K562 (cell line): ENCODE results near the gene ARMC12. TPM values are rescaled to one million over a fixed set of nuclear protein-coding genes. Genes with fewer than 3 reads are reported as not detected.

Experiments used
- CBX3 ChIP-seq, 2 experiments: IDR thresholded peaks; 1 replicate in 1 of 2; 2 replicates in 1 of 2; pipeline ENCODE4 v1.6.1; 2012; ENCODE audit warnings: inconsistent platforms in 2 of 2, low read length in 2 of 2, borderline replicate concordance in 1 of 2, control low read depth in 1 of 2
- ELF2 ChIP-seq: fragments of 250-450 bp; sonication (Bioruptor Pico); IDR thresholded peaks from 2 replicates; pipeline ENCODE4 v1.5.0; 2021; ENCODE audit warnings: mild to moderate bottlenecking
- ETV1 ChIP-seq: fragments of 450-650 bp; conservative IDR thresholded peaks from 2 replicates; pipeline ENCODE4 v1.6.1; 2016; ENCODE audit warnings: missing genetic modification characterization, control low read depth, low read depth, missing compliant biosample characterization
- HEY1 ChIP-seq: fragments of 250-450 bp; sonication (Bioruptor Pico); IDR thresholded peaks from 2 replicates; pipeline ENCODE4 v1.5.0; 2020; ENCODE audit warnings: mild to moderate bottlenecking, moderate library complexity, borderline replicate concordance
- JUND ChIP-seq, 2 experiments: IDR thresholded peaks; 2 replicates in 1 of 2; 3 replicates in 1 of 2; pipeline ENCODE4 v1.6.1; 2011; ENCODE audit warnings: borderline replicate concordance in 2 of 2, low read depth in 2 of 2, low read length in 2 of 2, improper control_type of control experiment in 1 of 2, missing biosample characterization in 1 of 2, missing genetic modification characterization in 1 of 2, missing genetic modification reagents in 1 of 2
- MAFK ChIP-seq: IDR thresholded peaks from 2 replicates; pipeline ENCODE4 v1.6.1; 2011; ENCODE audit warnings: low read length, improper control_type of control experiment
- MTA3 ChIP-seq: fragments of 450-650 bp; formaldehyde crosslinking; IDR thresholded peaks from 2 replicates; pipeline ENCODE4 v1.6.1; 2017; ENCODE audit warnings: mild to moderate bottlenecking, borderline replicate concordance
- NFIC ChIP-seq: fragments of 450-650 bp; IDR thresholded peaks from 2 replicates; pipeline ENCODE4 v1.6.1; 2017; ENCODE audit warnings: mild to moderate bottlenecking, inconsistent platforms
- NR3C1 ChIP-seq: sonication (generic); formaldehyde crosslinking; IDR thresholded peaks from 2 replicates; pipeline ENCODE4 v1.8.1; 2022; ENCODE audit warnings: missing genetic modification reagents
- POLR2G ChIP-seq: fragments of 200-400 bp; formaldehyde crosslinking; IDR thresholded peaks from 2 replicates; pipeline ENCODE4 v1.6.1; 2017; ENCODE audit warnings: low read depth, mild to moderate bottlenecking, antibody characterized with exemption, low read length, moderate library complexity
- RB1 ChIP-seq: fragments of 450-650 bp; IDR thresholded peaks from 2 replicates; pipeline ENCODE4 v1.6.1; 2017; ENCODE audit warnings: low read depth, mild to moderate bottlenecking
- STAG1 ChIP-seq: sonication (generic); formaldehyde crosslinking; IDR thresholded peaks from 2 replicates; pipeline ENCODE4 v1.5.0; 2020; ENCODE audit warnings: missing genetic modification reagents, borderline replicate concordance
- TAF7 ChIP-seq: fragments of 450-650 bp; IDR thresholded peaks from 2 replicates; pipeline ENCODE4 v1.6.1; 2016; ENCODE audit warnings: missing genetic modification characterization, missing compliant biosample characterization
- TAL1 ChIP-seq: fragments of 450-650 bp; IDR thresholded peaks from 2 replicates; pipeline ENCODE4 v1.6.1; 2016; ENCODE audit warnings: mild to moderate bottlenecking
- TEAD4 ChIP-seq, 2 experiments: sonication (generic) in 1 of 2; formaldehyde crosslinking in 1 of 2; IDR thresholded peaks; 2 replicates each; pipeline versions ENCODE4 v1.6.1 to v1.8.0; 2012 to 2022; ENCODE audit warnings: borderline replicate concordance in 1 of 2, inconsistent platforms in 1 of 2, low read length in 1 of 2, mild to moderate bottlenecking in 1 of 2, missing genetic modification reagents in 1 of 2
- TRIM24 ChIP-seq, 2 experiments: fragments of 450-650 bp; IDR thresholded peaks; 2 replicates each; pipeline ENCODE4 v1.6.1; 2016
- ZNF316 ChIP-seq: fragments of 450-650 bp; IDR thresholded peaks from 2 replicates; pipeline ENCODE4 v1.6.1; 2016
- ZNF551 ChIP-seq: fragments of 250-450 bp; sonication (Bioruptor Pico); IDR thresholded peaks from 2 replicates; pipeline ENCODE4 v1.5.0; 2021; ENCODE audit warnings: mild to moderate bottlenecking, moderate library complexity
- polyA plus RNA-seq, 8 experiments: library from polyadenylated mRNA; depleted of rRNA in 4 of 8; stranded (reverse) in 5 of 8; unstranded in 3 of 8; fragments of >200 nt; fragmentation: Nextera tagmentation in 2 of 8; fragmentation: Illumina TruSeq in 1 of 8; extraction: Ambion mirVana in 2 of 8; extraction: Trizol in 1 of 8; gene quantifications; 2 replicates each; pipeline versions ENCODE4 v1.2.1 to v1.2.3, GENCODE V29; 2011 to 2014; ENCODE audit warnings: inconsistent platforms in 1 of 8, missing spikeins in 1 of 8
- total RNA-seq, 7 experiments: library from RNA; depleted of rRNA in 6 of 7; stranded (reverse); fragments of >200 nt in 6 of 7; fragmentation: Illumina TruSeq in 2 of 7; extraction: Trizol in 2 of 7; gene quantifications; 2 replicates each; pipeline versions ENCODE4 v1.2.1 to v1.2.3, GENCODE V29; 2011 to 2021; ENCODE audit warnings: low replicate concordance in 1 of 7
- TF ChIP-seq, protein P1 (sequence below): fragments of 250-450 bp; sonication (Bioruptor Pico); IDR thresholded peaks from 2 replicates; pipeline ENCODE4 v1.4.0; 2020
- TF ChIP-seq, protein P2 (sequence below): fragments of 450-650 bp; IDR thresholded peaks from 2 replicates; pipeline ENCODE4 v1.6.1; 2016; ENCODE audit warnings: missing biosample characterization, missing genetic modification characterization
- TF ChIP-seq, protein P3 (sequence below), 3 experiments: IDR thresholded peaks in 2 of 3; conservative IDR thresholded peaks in 1 of 3; 2 replicates each; pipeline ENCODE4 v1.5.1; 2011 to 2012; ENCODE audit warnings: low read length in 3 of 3, mild to moderate bottlenecking in 3 of 3, control low read depth in 2 of 3, improper control_type of control experiment in 1 of 3, inconsistent platforms in 1 of 3, low read depth in 1 of 3, mixed read lengths in 1 of 3, moderate library complexity in 1 of 3; ENCODE audit not compliant: insufficient read depth in 2 of 3
- TF ChIP-seq, protein P4 (sequence below): sonication (generic); IDR thresholded peaks from 2 replicates; pipeline ENCODE4 v1.6.1; 2016
- TF ChIP-seq, protein P5 (sequence below): fragments of 250-450 bp; sonication (Bioruptor Pico); IDR thresholded peaks from 2 replicates; pipeline ENCODE4 v1.9.0; 2021; ENCODE audit warnings: mild to moderate bottlenecking

The ARMC12 gene
- total and polyA plus RNA-seq, 9 of the 15 experiments (the other 6 are each of a cell fraction or from before 2014, with no cell fraction given) = 0.09 to 0.58 (median 0.31) TPM; not detected in 3

DNA sequence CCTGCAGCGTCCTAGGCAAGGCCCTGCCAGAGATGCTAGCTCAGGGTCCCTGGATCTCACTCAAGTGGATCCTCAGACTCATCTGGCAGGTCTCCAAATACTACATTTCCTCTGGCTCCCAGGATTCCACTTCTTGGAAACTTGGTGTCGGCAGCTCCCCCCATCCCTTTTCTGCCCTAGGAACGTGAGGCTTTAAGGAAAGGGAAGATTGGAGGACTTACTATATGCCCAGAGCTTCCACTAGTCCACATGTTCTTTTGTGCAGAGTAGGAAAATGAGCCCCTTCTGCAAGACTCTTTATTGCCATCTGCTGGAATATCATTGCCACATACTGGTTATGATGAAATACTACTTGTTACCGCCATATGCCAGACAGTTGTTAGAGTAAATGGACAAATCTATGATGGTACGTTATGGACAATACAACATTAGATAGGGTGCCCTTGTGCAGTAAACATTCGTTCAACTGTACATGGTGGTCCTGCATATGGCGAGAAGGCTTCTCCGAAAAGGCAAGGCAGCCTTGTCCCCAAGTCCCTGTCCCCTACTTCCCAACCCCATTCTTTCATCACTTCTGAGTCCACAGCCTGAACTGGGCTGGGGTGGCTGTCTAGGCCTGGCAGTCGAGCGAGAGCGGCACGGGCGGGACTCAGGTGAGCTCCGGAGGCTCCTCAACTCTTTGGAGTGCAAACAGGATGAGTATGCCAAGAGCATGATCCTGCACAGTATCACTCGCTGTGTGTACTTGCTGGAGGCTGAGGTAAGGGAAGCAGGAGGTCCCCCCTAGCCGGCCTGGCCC, 780 bp downstream of the ARMC12 start (continued):
- TF ChIP-seq, protein P1, sequence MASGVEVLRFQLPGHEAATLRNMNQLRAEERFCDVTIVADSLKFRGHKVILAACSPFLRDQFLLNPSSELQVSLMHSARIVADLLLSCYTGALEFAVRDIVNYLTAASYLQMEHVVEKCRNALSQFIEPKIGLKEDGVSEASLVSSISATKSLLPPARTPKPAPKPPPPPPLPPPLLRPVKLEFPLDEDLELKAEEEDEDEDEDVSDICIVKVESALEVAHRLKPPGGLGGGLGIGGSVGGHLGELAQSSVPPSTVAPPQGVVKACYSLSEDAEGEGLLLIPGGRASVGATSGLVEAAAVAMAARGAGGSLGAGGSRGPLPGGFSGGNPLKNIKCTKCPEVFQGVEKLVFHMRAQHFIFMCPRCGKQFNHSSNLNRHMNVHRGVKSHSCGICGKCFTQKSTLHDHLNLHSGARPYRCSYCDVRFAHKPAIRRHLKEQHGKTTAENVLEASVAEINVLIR (CRISPR knock-in tag) = no peak
- peak; percentile 70; the same call in 1 of the 2 replicates for TF ChIP-seq STAG1 (CRISPR knock-in tag)
- TF ChIP-seq NFIC = peak; percentile 87
- no peak for TF ChIP-seq ETV1 (tag)
- TF ChIP-seq TEAD4 (IDR thresholded peaks at IDR 0.05; ENCODE audit: low read length) = 0 out of 2 replicates have a peak, but pooled peaks have one; percentile 32
- no peak for TF ChIP-seq TEAD4 (CRISPR knock-in tag; IDR thresholded peaks at IDR 0.05; ENCODE audit: borderline replicate concordance)
- TF ChIP-seq, protein P2, sequence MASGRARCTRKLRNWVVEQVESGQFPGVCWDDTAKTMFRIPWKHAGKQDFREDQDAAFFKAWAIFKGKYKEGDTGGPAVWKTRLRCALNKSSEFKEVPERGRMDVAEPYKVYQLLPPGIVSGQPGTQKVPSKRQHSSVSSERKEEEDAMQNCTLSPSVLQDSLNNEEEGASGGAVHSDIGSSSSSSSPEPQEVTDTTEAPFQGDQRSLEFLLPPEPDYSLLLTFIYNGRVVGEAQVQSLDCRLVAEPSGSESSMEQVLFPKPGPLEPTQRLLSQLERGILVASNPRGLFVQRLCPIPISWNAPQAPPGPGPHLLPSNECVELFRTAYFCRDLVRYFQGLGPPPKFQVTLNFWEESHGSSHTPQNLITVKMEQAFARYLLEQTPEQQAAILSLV (tag) = peak; percentile 90
- TF ChIP-seq TAL1 = 0 out of 2 replicates have a peak, but pooled peaks have one; percentile 8
- peak in 1 of 2 experiments; percentile 74; a peak in 2 of 3 replicates for TF ChIP-seq CBX3 (IDR thresholded peaks at IDR 0.05; ENCODE audit: borderline replicate concordance in 1 of 2, low read length in 2 of 2)
- peak; percentile 68 for TF ChIP-seq JUND (IDR thresholded peaks at IDR 0.05; ENCODE audit: borderline replicate concordance, low read depth, low read length)
- peak; percentile 79; the same call in 2 of the 3 replicates for TF ChIP-seq JUND (tag; IDR thresholded peaks at IDR 0.05; ENCODE audit: borderline replicate concordance, low read depth, low read length)
- TF ChIP-seq MAFK = 0 out of 2 replicates have a peak, but pooled peaks have one; percentile 10
- no peak for TF ChIP-seq ZNF316
- TF ChIP-seq ELF2 (CRISPR knock-in tag) = no peak
- TF ChIP-seq HEY1 (CRISPR knock-in tag) = no peak
- peak; percentile 71 for TF ChIP-seq RB1
- TF ChIP-seq, protein P3, sequence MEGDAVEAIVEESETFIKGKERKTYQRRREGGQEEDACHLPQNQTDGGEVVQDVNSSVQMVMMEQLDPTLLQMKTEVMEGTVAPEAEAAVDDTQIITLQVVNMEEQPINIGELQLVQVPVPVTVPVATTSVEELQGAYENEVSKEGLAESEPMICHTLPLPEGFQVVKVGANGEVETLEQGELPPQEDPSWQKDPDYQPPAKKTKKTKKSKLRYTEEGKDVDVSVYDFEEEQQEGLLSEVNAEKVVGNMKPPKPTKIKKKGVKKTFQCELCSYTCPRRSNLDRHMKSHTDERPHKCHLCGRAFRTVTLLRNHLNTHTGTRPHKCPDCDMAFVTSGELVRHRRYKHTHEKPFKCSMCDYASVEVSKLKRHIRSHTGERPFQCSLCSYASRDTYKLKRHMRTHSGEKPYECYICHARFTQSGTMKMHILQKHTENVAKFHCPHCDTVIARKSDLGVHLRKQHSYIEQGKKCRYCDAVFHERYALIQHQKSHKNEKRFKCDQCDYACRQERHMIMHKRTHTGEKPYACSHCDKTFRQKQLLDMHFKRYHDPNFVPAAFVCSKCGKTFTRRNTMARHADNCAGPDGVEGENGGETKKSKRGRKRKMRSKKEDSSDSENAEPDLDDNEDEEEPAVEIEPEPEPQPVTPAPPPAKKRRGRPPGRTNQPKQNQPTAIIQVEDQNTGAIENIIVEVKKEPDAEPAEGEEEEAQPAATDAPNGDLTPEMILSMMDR (IDR thresholded peaks at IDR 0.05 in 2 of 3, conservative IDR thresholded peaks at IDR 0.05 in 1 of 3; ENCODE audit: insufficient read depth in 2 of 3, low read depth in 1 of 3, low read length in 3 of 3) = peak; percentile 90 to 98 (median 94)
- TF ChIP-seq NR3C1 (CRISPR knock-in tag) = no peak
- TF ChIP-seq, protein P4, sequence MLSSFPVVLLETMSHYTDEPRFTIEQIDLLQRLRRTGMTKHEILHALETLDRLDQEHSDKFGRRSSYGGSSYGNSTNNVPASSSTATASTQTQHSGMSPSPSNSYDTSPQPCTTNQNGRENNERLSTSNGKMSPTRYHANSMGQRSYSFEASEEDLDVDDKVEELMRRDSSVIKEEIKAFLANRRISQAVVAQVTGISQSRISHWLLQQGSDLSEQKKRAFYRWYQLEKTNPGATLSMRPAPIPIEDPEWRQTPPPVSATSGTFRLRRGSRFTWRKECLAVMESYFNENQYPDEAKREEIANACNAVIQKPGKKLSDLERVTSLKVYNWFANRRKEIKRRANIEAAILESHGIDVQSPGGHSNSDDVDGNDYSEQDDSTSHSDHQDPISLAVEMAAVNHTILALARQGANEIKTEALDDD = peak; percentile 76
- TF ChIP-seq TAF7 = no peak
- no peak for TF ChIP-seq MTA3
- peak in 1 of 2 experiments; percentile 48; a peak in 2 of 4 replicates for TF ChIP-seq TRIM24 (IDR thresholded peaks at IDR 0.05)
- TF ChIP-seq, protein P5, sequence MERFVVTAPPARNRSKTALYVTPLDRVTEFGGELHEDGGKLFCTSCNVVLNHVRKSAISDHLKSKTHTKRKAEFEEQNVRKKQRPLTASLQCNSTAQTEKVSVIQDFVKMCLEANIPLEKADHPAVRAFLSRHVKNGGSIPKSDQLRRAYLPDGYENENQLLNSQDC = no peak
- TF ChIP-seq ZNF551 (CRISPR knock-in tag) = no peak
- TF ChIP-seq POLR2G = no peak
